SK-N-SH (cell line): Measurements from ENCODE around the gene MOCOS. TPM values are rescaled to one million over a fixed set of nuclear protein-coding genes. Genes with fewer than 3 reads are reported as not detected.

Source experiments
- CTCF ChIA-PET: fragments of 300-600, 350-600 bp; formaldehyde crosslinking; extraction: SDS; loops from one replicate; lab custom pipeline; 2021; lab: Yijun Ruan, JAX
- POLR2A ChIA-PET: fragments of 350-600 bp; sonication (Branson Sonifier 250); formaldehyde crosslinking; extraction: SDS; loops from one replicate; lab custom pipeline; 2020; ENCODE audit warnings: antibody characterized with exemption, inconsistent platforms; lab: Yijun Ruan, JAX
- DNase-seq: peaks from one replicate; pipeline ENCODE4 v3.0.0; 2012
- H2AFZ ChIP-seq: fragments of 200-600 bp; sonication (generic); 2 replicates; pipeline ENCODE4 v1.8.1; 2016; ENCODE audit warnings: antibody characterized with exemption, mild to moderate bottlenecking, low read depth
- H3F3A ChIP-seq: fragments of 200-600 bp; sonication (generic); replicated peaks from 2 replicates; pipeline ENCODE3; 2016; ENCODE audit warnings: antibody characterized with exemption, mild to moderate bottlenecking; ENCODE audit not compliant: insufficient read depth
- H3K27ac ChIP-seq, 2 experiments: fragments of 200-500 bp in 1 of 2; fragments of 200-600 bp in 1 of 2; sonication (Bioruptor generic) in 1 of 2; sonication (generic), shearing (Covaris generic) in 1 of 2; 2 replicates each; pipeline versions ENCODE4 v1.5.1 to v1.6.1; 2014 to 2016; ENCODE audit warnings: low read depth in 2 of 2, inconsistent platforms in 1 of 2, low read length in 1 of 2, mild to moderate bottlenecking in 1 of 2, mixed read lengths in 1 of 2
- H3K27me3 ChIP-seq: fragments of 200-600 bp; sonication (generic), shearing (Covaris generic); 2 replicates; pipeline ENCODE4 v1.6.1; 2016; ENCODE audit warnings: mixed run types; ENCODE audit not compliant: insufficient read depth
- H3K36me3 ChIP-seq, 2 experiments: fragments of 200-500 bp in 1 of 2; fragments of 200-600 bp in 1 of 2; sonication (Bioruptor generic) in 1 of 2; sonication (generic) in 1 of 2; replicated peaks in 1 of 2; 2 replicates each; pipeline versions ENCODE3 to v1.5.1; 2014 to 2016; ENCODE audit warnings: low read length in 1 of 2, mild to moderate bottlenecking in 1 of 2; ENCODE audit not compliant: insufficient read depth in 2 of 2, control insufficient read depth in 1 of 2
- H3K4me1 ChIP-seq, 2 experiments: fragments of 200-500 bp in 1 of 2; fragments of 200-600 bp in 1 of 2; sonication (Bioruptor generic) in 1 of 2; sonication (generic), shearing (Covaris generic) in 1 of 2; 2 replicates each; pipeline versions ENCODE4 v1.5.1 to v1.6.1; 2014 to 2016; ENCODE audit warnings: low read depth in 1 of 2, low read length in 1 of 2, mixed run types in 1 of 2; ENCODE audit not compliant: insufficient read depth in 2 of 2, control insufficient read depth in 1 of 2
- H3K4me2 ChIP-seq: fragments of 200-600 bp; sonication (generic), shearing (Covaris generic); 2 replicates; pipeline ENCODE4 v1.6.1; 2017; ENCODE audit warnings: mixed run types
- H3K4me3 ChIP-seq, 2 experiments: fragments of 200-500 bp in 1 of 2; fragments of 200-600 bp in 1 of 2; sonication (Bioruptor generic) in 1 of 2; sonication (generic), shearing (Covaris generic) in 1 of 2; 2 replicates each; pipeline versions ENCODE4 v1.5.1 to v1.8.1; 2014 to 2016; ENCODE audit warnings: low read depth in 2 of 2, inconsistent platforms in 1 of 2, low read length in 1 of 2, mild to moderate bottlenecking in 1 of 2, mixed read lengths in 1 of 2, moderate library complexity in 1 of 2
- H3K79me2 ChIP-seq: fragments of 200-600 bp; sonication (generic); 2 replicates; pipeline ENCODE4 v1.8.1; 2017; ENCODE audit warnings: mild to moderate bottlenecking; ENCODE audit not compliant: insufficient read depth
- H3K9ac ChIP-seq: fragments of 200-600 bp; sonication (generic); 2 replicates; pipeline ENCODE4 v1.6.1; 2017; ENCODE audit warnings: mixed run types
- H3K9me2 ChIP-seq: fragments of 200-600 bp; sonication (generic); 2 replicates; pipeline ENCODE4 v1.6.1; 2017; ENCODE audit warnings: mixed run types
- H3K9me3 ChIP-seq: fragments of 200-600 bp; sonication (generic); 2 replicates; pipeline ENCODE4 v1.6.1; 2017; ENCODE audit warnings: mixed run types, mild to moderate bottlenecking, moderate library complexity
- H4K20me1 ChIP-seq: fragments of 200-600 bp; sonication (generic); 2 replicates; pipeline ENCODE4 v1.6.1; 2017; ENCODE audit warnings: mild to moderate bottlenecking, mixed run types; ENCODE audit not compliant: insufficient read depth
- CTCF ChIP-seq: fragments of 200-600 bp; sonication (generic); IDR thresholded peaks from 2 replicates; pipeline ENCODE4 v1.6.1; 2017; ENCODE audit warnings: antibody characterized with exemption, mild to moderate bottlenecking, moderate library complexity
- ELF1 ChIP-seq: IDR thresholded peaks from 2 replicates; pipeline ENCODE4 v1.4.0; 2012
- EP300 ChIP-seq, 2 experiments: IDR thresholded peaks; 2 replicates each; pipeline versions ENCODE4 v1.4.0 to v1.6.1; 2012; ENCODE audit warnings: borderline replicate concordance in 1 of 2, low read depth in 1 of 2, low read length in 1 of 2
- FOSL2 ChIP-seq: IDR thresholded peaks from 2 replicates; pipeline ENCODE4 v1.4.0; 2012; ENCODE audit warnings: low read depth, mild to moderate bottlenecking, moderate library complexity, borderline replicate concordance
- GABPA ChIP-seq: IDR thresholded peaks from 2 replicates; pipeline ENCODE4 v1.4.0; 2012; ENCODE audit warnings: low read depth, mild to moderate bottlenecking
- MEF2A ChIP-seq: IDR thresholded peaks from 2 replicates; pipeline ENCODE4 v1.4.0; 2012; ENCODE audit warnings: low read depth, borderline replicate concordance
- NRF1 ChIP-seq: IDR thresholded peaks from 2 replicates; pipeline ENCODE4 v1.6.1; 2012; ENCODE audit warnings: low read depth, mild to moderate bottlenecking, low read length
- POLR2AphosphoS5 ChIP-seq: IDR thresholded peaks from 2 replicates; pipeline ENCODE4 v1.6.1; 2012; ENCODE audit warnings: low read depth, low read length
- RCOR1 ChIP-seq: fragments of 150-350 bp; IDR thresholded peaks from 2 replicates; pipeline ENCODE4 v1.6.1; 2017; ENCODE audit warnings: antibody characterized with exemption, low read length
- RFX5 ChIP-seq: IDR thresholded peaks from 2 replicates; pipeline ENCODE4 v1.6.1; 2012; ENCODE audit warnings: mild to moderate bottlenecking, improper control_type of control experiment, low read length
- SMC3 ChIP-seq: IDR thresholded peaks from 2 replicates; pipeline ENCODE4 v1.6.1; 2012; ENCODE audit warnings: low read depth, low read length, improper control_type of control experiment
- TAF1 ChIP-seq: IDR thresholded peaks from 2 replicates; pipeline ENCODE4 v1.6.1; 2012; ENCODE audit warnings: low read depth, mild to moderate bottlenecking, low read length, moderate library complexity, borderline replicate concordance
- TCF12 ChIP-seq: IDR thresholded peaks from 2 replicates; pipeline ENCODE4 v1.4.0; 2012
- USF1 ChIP-seq: IDR thresholded peaks from 2 replicates; pipeline ENCODE4 v1.4.0; 2012; ENCODE audit warnings: low read depth, borderline replicate concordance
- USF2 ChIP-seq: fragments of 150-350 bp; IDR thresholded peaks from 2 replicates; pipeline ENCODE4 v1.6.1; 2017; ENCODE audit warnings: antibody characterized with exemption, low read length, low read depth, borderline replicate concordance
- ZBTB33 ChIP-seq: IDR thresholded peaks from 2 replicates; pipeline ENCODE4 v1.4.0; 2012; ENCODE audit warnings: low read depth, borderline replicate concordance
- WGBS: methylation state at CpG from one replicate; pipeline ENCODE4 v1.1.6; 2017; ENCODE audit warnings: low lambda C conversion rate; 5-methylcytosine and 5-hydroxymethylcytosine counted together
- polyA plus RNA-seq, 3 experiments: library from polyadenylated mRNA; depleted of rRNA; stranded (reverse); fragments of >200 nt; gene quantifications; 2 replicates each; pipeline ENCODE4 v1.2.3, GENCODE V29; 2012

The MOCOS gene
- polyA plus RNA-seq, 1 of the 3 experiments (the other 2 are of a cell fraction) = 1.2 TPM

GRCh38 chr18:36212301-36213171, 25.2 kb downstream of the MOCOS start:
- CTCF ChIA-PET = interaction anchor here (1.3 to 1.4 kb wide), 2 partner anchors 10 to 117 kb away, joined by 3 read pairs; no protein-coding TSS in a partner anchor
- 90% methylated on average over 13 of the region's 13 CpGs for WGBS

More at GRCh38 chr18:36212301-36213171, 25.2 kb downstream of the MOCOS start:
- no peaks in the 10 kb centered on the region for H3K9me3 ChIP-seq
- no peak overlapping the region for H3K4me2 ChIP-seq
- POLR2A ChIA-PET = no interaction called here
- H3F3A ChIP-seq = no peaks in the 10 kb centered on the region
- no peaks in the 10 kb centered on the region for H3K9me2 ChIP-seq
- no peak overlapping the region for H3K4me3 ChIP-seq
- no peaks in the 10 kb centered on the region for H3K36me3 ChIP-seq
- no peak overlapping the region for H2AFZ ChIP-seq
- TF ChIP-seq SMC3 (no peak), TAF1 (no peak), USF2 (no peak), RCOR1 (no peak), FOSL2 (no peak), ZBTB33 (no peak), NRF1 (no peak), EP300 (IDR thresholded peaks at IDR 0.05; ENCODE audit: borderline replicate concordance in 1 of 2, low read depth in 1 of 2, low read length in 1 of 2) (no peak), TCF12 (no peak), POLR2AphosphoS5 (no peak), ELF1 (no peak), USF1 (no peak), RFX5 (no peak), CTCF (no peak), MEF2A (no peak), GABPA (no peak)
- no peaks in the 10 kb centered on the region for H4K20me1 ChIP-seq
- H3K27me3 ChIP-seq = no peaks in the 10 kb centered on the region
- H3K79me2 ChIP-seq = no peaks in the 10 kb centered on the region
- no peaks in the 10 kb centered on the region; a peak in 1 of 4 replicates for H3K4me1 ChIP-seq
- no peak overlapping the region for H3K9ac ChIP-seq
- no peak for DNase-seq
- H3K27ac ChIP-seq = no peak overlapping the region
